ENCODE data around the gene DHCR7.

The DHCR7 gene

DNA sequence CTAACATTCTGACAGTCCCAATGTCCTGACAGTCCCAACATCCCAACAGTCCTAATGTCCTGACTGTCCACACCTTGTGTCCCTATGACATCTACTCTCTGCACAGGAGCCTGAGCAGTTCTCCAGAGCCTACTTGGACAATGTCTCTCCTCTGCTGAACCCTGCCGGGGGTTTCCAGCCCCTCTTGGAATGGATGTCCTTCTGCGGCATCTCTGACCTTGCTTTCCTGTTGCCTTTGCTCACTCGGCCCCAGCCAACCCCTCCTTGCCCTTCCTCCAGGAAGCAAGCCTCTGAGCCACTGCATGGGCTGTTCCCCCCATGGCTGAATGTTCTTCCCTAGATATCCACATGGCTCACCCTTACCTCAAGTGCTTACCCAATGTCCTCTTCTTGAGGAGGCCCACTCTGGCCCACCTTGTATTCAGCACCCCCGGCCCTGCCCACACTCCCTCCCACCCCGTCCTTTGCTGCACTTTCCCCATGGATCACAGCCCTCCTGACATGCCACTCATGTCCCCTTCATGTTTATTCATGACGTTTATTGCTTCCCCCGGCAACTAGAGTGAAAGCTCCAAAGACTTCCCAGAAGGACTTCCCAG lies 59.5 kb downstream of the DHCR7 start:
- no peaks in the 10 kb centered on the region for H3K36me3 ChIP-seq (ENCODE audit: control insufficient read depth, insufficient read depth, low read length)
- no peak overlapping the region for H3K27ac ChIP-seq (ENCODE audit: low read depth, low read length)
- peaks cover 13% of the 10 kb centered on the region for H3K9me3 ChIP-seq (ENCODE audit: control insufficient read depth, insufficient read depth, low read depth, low read length)
- no peak overlapping the region for H3K4me3 ChIP-seq (ENCODE audit: low read depth, low read length)
- no peaks in the 10 kb centered on the region for H3K4me1 ChIP-seq (ENCODE audit: control insufficient read depth, insufficient read depth, low read length)
- peaks cover 54% of the 10 kb centered on the region for H3K27me3 ChIP-seq (ENCODE audit: control insufficient read depth, insufficient read depth, low read length)
- H3K9ac ChIP-seq (ENCODE audit: low read length), result no peak overlapping the region

DNA sequence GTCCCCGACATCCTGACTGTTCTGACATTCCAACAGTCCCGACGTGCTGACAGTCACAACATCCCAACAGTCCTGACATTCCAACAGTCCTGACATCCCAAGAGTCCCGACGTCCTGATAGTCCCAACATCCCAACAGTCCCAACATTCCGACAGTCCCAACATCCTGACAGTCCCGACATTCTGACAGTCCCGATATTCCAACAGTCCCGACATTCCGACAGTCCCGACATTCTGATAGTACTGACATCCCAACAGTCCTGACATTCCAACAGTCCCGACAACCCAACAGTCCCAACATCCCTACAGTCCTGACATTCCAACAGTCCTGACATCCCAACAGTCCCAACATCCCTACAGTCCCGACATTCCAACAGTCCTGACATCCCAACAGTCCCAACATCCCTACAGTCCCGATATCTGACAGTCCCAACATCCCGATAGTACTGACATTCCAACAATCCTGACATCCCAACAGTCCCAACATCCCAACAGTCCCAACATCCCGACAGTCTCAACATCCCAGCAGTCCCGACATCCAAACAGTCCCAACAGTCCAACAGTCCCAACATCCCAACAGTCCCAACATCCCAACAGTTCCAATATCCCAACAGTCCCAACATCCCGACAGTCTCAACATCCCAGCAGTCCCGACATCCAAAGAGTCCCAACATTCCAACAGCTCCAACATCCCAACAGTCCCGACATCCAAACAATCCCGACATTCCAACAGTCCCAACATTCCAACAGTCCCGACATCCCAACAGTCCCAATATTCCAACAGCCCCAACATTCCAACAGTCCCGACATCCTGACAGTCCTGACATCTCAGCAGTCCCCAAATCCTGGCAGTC lies 60.2 kb downstream of the DHCR7 start:
- H3K4me3 ChIP-seq (ENCODE audit: low read depth, low read length), result no peak overlapping the region
- H3K36me3 ChIP-seq (ENCODE audit: control insufficient read depth, insufficient read depth, low read length), result no peaks in the 10 kb centered on the region
- peaks cover 54% of the 10 kb centered on the region for H3K27me3 ChIP-seq (ENCODE audit: control insufficient read depth, insufficient read depth, low read length)
- H3K27ac ChIP-seq (ENCODE audit: low read depth, low read length), result no peak overlapping the region
- no peaks in the 10 kb centered on the region for H3K4me1 ChIP-seq (ENCODE audit: control insufficient read depth, insufficient read depth, low read length)
- H3K9me3 ChIP-seq (ENCODE audit: control insufficient read depth, insufficient read depth, low read depth, low read length), result peaks cover 13% of the 10 kb centered on the region
- H3K9ac ChIP-seq (ENCODE audit: low read length), result no peak overlapping the region

DNA sequence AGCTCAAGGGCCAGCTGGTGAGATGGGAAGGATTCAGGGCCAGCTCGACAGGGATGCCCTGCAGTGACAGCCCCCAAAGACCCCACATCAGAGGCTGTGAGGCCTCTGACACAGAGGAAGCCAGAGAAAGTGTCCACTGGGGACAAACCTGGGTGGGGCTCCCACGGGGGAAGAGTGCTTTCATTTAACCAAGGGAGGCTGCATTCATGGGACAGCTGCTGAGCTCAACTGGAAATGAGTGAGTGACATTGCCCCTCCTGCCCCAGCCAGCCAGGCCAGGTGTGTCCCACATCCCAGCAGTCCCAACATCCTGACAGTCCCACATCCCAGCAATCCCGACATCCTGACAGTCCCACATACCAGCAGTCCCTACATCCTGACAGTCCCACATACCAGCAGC lies 61.0 kb downstream of the DHCR7 start:
- no peaks in the 10 kb centered on the region for H3K36me3 ChIP-seq (ENCODE audit: control insufficient read depth, insufficient read depth, low read length)
- no peak overlapping the region for H3K4me3 ChIP-seq (ENCODE audit: low read depth, low read length)
- H3K9me3 ChIP-seq (ENCODE audit: control insufficient read depth, insufficient read depth, low read depth, low read length), result peaks cover 13% of the 10 kb centered on the region
- no peaks in the 10 kb centered on the region for H3K4me1 ChIP-seq (ENCODE audit: control insufficient read depth, insufficient read depth, low read length)
- no peak overlapping the region for H3K27ac ChIP-seq (ENCODE audit: low read depth, low read length)
- no peak overlapping the region for H3K9ac ChIP-seq (ENCODE audit: low read length)
- H3K27me3 ChIP-seq (ENCODE audit: control insufficient read depth, insufficient read depth, low read length), result peaks cover 47% of the 10 kb centered on the region

DNA sequence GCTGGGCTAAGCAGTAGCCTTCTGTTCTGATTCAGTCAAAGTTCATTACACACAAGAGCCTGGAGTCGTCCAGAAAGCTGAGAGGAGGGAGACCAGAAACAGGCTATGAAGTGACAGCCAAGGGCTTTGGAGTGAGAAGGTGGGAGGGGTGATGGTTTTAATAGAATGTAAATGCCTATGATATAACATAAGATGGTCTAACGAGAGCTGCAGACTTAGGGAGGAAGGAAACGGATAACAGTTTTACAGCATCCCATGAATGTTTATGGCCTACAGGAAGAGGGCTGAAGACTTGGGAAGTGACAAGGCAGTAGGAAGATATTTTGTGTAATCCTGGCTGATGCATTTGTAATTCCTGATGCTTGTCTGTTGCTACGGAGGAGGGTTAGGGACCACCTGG lies 62.0 kb downstream of the DHCR7 start:
- peaks cover 47% of the 10 kb centered on the region for H3K27me3 ChIP-seq (ENCODE audit: control insufficient read depth, insufficient read depth, low read length)
- H3K27ac ChIP-seq (ENCODE audit: low read depth, low read length), result no peak overlapping the region
- H3K9ac ChIP-seq (ENCODE audit: low read length), result no peak overlapping the region
- H3K4me1 ChIP-seq (ENCODE audit: control insufficient read depth, insufficient read depth, low read length), result no peaks in the 10 kb centered on the region
- no peaks in the 10 kb centered on the region for H3K36me3 ChIP-seq (ENCODE audit: control insufficient read depth, insufficient read depth, low read length)
- H3K9me3 ChIP-seq (ENCODE audit: control insufficient read depth, insufficient read depth, low read depth, low read length), result peaks cover 13% of the 10 kb centered on the region
- no peak overlapping the region for H3K4me3 ChIP-seq (ENCODE audit: low read depth, low read length)

DNA sequence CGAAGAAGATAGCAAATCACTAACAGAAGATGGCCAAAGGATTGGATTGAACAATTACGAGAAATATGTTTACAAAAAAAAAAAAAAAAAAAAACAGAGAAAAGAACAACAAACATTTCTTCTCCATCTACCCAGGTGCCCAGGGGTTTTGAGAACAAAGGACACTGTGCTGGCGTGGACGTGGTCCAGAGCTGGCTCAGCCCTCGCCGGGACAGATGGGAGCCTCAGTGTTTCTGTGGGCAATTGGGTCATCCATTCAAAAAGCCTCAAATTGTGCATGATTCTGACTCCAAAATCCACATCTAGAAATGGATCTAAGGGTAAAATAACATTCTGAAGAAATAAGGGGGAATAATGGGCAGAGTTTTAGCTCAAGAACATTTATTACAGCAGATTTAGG lies 63.1 kb downstream of the DHCR7 start:
- Histone ChIP-seq H3K4me1 (ENCODE audit: control insufficient read depth, insufficient read depth, low read length) (no peaks in the 10 kb centered on the region), H3K36me3 (ENCODE audit: control insufficient read depth, insufficient read depth, low read length) (no peaks in the 10 kb centered on the region), H3K9ac (ENCODE audit: low read length) (no peak overlapping the region), H3K9me3 (ENCODE audit: control insufficient read depth, insufficient read depth, low read depth, low read length) (peaks cover 13% of the 10 kb centered on the region), H3K27ac (ENCODE audit: low read depth, low read length) (no peak overlapping the region), H3K4me3 (ENCODE audit: low read depth, low read length) (no peak overlapping the region), H3K27me3 (ENCODE audit: control insufficient read depth, insufficient read depth, low read length) (peaks cover 38% of the 10 kb centered on the region)

DNA sequence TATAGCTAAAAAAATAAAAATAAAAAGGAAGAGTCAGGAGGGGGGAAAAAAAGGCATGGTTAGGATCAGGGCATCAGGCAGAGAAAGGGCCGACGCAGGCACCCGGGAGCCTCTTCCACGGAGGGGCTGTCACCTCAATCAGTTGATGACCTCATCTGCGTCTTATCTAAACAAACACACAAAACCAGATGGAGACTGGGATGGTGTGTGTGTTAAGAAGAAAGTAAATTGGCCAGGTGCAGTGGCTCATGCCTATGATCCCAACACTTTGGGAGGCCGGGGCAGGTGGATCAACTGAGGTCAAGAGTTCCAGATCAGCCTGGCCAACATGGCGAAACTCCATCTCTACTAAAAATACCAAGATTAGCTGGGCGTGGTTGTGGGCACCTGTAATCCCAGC lies 63.6 kb downstream of the DHCR7 start:
- Histone ChIP-seq H3K9ac (ENCODE audit: low read length) (no peak overlapping the region), H3K4me3 (ENCODE audit: low read depth, low read length) (no peak overlapping the region), H3K27me3 (ENCODE audit: control insufficient read depth, insufficient read depth, low read length) (peaks cover 33% of the 10 kb centered on the region), H3K27ac (ENCODE audit: low read depth, low read length) (no peak overlapping the region), H3K36me3 (ENCODE audit: control insufficient read depth, insufficient read depth, low read length) (no peaks in the 10 kb centered on the region), H3K9me3 (ENCODE audit: control insufficient read depth, insufficient read depth, low read depth, low read length) (peaks cover 13% of the 10 kb centered on the region), H3K4me1 (ENCODE audit: control insufficient read depth, insufficient read depth, low read length) (no peaks in the 10 kb centered on the region)

Measured in HUES6 (cell line).